ENCODE results near the gene PRKCZ. TPM values are rescaled to one million over a fixed set of nuclear protein-coding genes. Genes with fewer than 3 reads are reported as not detected.

Gene PRKCZ
- total and polyA plus RNA-seq, 9 of the 15 experiments (the other 6 are each of a cell fraction or from before 2014, with no cell fraction given), result 0.07 to 3.1 (median 1.3) TPM

- no peak overlapping the region for H2AFZ ChIP-seq (ENCODE audit: low read depth, low read length)
- H3K9me3 ChIP-seq (replicated peaks; ENCODE audit: control insufficient read depth, insufficient read depth, low read depth, low read length), result no peaks in the 10 kb centered on the region
- CTCF ChIA-PET (ENCODE audit: low intra/inter-chr PET ratio), result no interaction called here
- POLR2A ChIA-PET, result no interaction called here
- H3K4me3 ChIP-seq, result no peak overlapping the region
- FAIRE-seq, result no peak
- in situ Hi-C loops (cut with MboI), result loop anchor here (25.0 kb wide), 1 partner anchor 359 kb away; the partner anchor contains the start of genes HES5 and PANK4
- peaks cover 6 to 12% of the 10 kb centered on the region in 2 experiments; a peak in 4 of 5 replicates for H3K27me3 ChIP-seq (ENCODE audit: control insufficient read depth in 2 of 2, insufficient read depth in 2 of 2, low read length in 2 of 2)
- peak overlapping the region in 1 of 2 experiments; percentile 53; a peak in 1 of 4 replicates for H3K9ac ChIP-seq (ENCODE audit: insufficient read depth in 1 of 2, low read depth in 2 of 2, low read length in 2 of 2)
- no peaks in the 10 kb centered on the region for H3K36me3 ChIP-seq (ENCODE audit: control insufficient read depth, insufficient read depth, low read length)
- H3K4me1 ChIP-seq (replicated peaks in 1 of 2; ENCODE audit: control insufficient read depth in 2 of 2, insufficient read depth in 2 of 2, low read length in 2 of 2), result peaks cover 39 to 92% of the 10 kb centered on the region in 2 experiments
- ATAC-seq, result no peak
- no peaks in the 10 kb centered on the region; the same call in 1 of the 2 replicates for H4K20me1 ChIP-seq (replicated peaks; ENCODE audit: control insufficient read depth, insufficient read depth, low read length)
- H3K79me2 ChIP-seq (ENCODE audit: control insufficient read depth, insufficient read depth, low read length), result peaks cover 3% of the 10 kb centered on the region; the same call in 1 of the 3 replicates
- no peak for DNase-seq (ENCODE audit: extremely low read depth in 1 of 4, low spot score in 3 of 4)
- intact Hi-C loops (cut with micrococcal nuclease), result no loop called here
- BruUV-seq (replicated peaks), result no TSS peak
- no peak for TF ChIP-seq ARID1B (IDR thresholded peaks at IDR 0.05)
- no peak for TF ChIP-seq CAMTA2 (CRISPR knock-in tag; conservative IDR thresholded peaks at IDR 0.05)
- TF ChIP-seq MAFF (IDR thresholded peaks at IDR 0.05; ENCODE audit: low read length), result no peak
- peak; percentile 85 for TF ChIP-seq ATF3 (IDR thresholded peaks at IDR 0.05)
- TF ChIP-seq ATF3 (CRISPR knock-in tag; conservative IDR thresholded peaks at IDR 0.05), result no peak
- TF ChIP-seq POLR2G (IDR thresholded peaks at IDR 0.05; ENCODE audit: low read depth, low read length), result 0 out of 2 replicates have a peak, but pooled peaks have one; percentile 14
- peak; percentile 41; the same call in 1 of the 2 replicates for TF ChIP-seq CEBPG (CRISPR knock-in tag; IDR thresholded peaks at IDR 0.05)
- TF ChIP-seq CEBPG (tag; conservative IDR thresholded peaks at IDR 0.05 in 1 of 2, IDR thresholded peaks at IDR 0.05 in 1 of 2), result no peak
- TF ChIP-seq, protein P1, sequence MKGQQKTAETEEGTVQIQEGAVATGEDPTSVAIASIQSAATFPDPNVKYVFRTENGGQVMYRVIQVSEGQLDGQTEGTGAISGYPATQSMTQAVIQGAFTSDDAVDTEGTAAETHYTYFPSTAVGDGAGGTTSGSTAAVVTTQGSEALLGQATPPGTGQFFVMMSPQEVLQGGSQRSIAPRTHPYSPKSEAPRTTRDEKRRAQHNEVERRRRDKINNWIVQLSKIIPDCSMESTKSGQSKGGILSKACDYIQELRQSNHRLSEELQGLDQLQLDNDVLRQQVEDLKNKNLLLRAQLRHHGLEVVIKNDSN (CRISPR knock-in tag; IDR thresholded peaks at IDR 0.05), result peak; percentile 54; the same call in 1 of the 2 replicates
- TF ChIP-seq ZNF239 (CRISPR knock-in tag; IDR thresholded peaks at IDR 0.05), result no peak
- no peak for TF ChIP-seq SRF (CRISPR knock-in tag; IDR thresholded peaks at IDR 0.05)
- no peak for TF ChIP-seq THRAP3 (IDR thresholded peaks at IDR 0.05; ENCODE audit: borderline replicate concordance)
- no peak for TF ChIP-seq RERE (CRISPR knock-in tag; IDR thresholded peaks at IDR 0.05; ENCODE audit: borderline replicate concordance)
- TF ChIP-seq JUND (IDR thresholded peaks at IDR 0.05; ENCODE audit: borderline replicate concordance, low read depth, low read length), result 0 out of 2 replicates have a peak, but pooled peaks have one; percentile 12
- TF ChIP-seq JUND (tag; IDR thresholded peaks at IDR 0.05; ENCODE audit: borderline replicate concordance, low read depth, low read length), result no peak; the same call in 2 of the 3 replicates
- peak; percentile 65; the same call in 1 of the 2 replicates for TF ChIP-seq ATF7 (IDR thresholded peaks at IDR 0.05)
- H3K9me1 ChIP-seq (ENCODE audit: control insufficient read depth, insufficient read depth, low read length), result peaks cover 9% of the 10 kb centered on the region
- no peak overlapping the region for H3K27ac ChIP-seq (ENCODE audit: extremely low read depth, low read depth, low read length)
- H3K4me2 ChIP-seq (ENCODE audit: insufficient read depth, low read length), result no peak overlapping the region
- WGBS (ENCODE audit: insufficient coverage, low coverage, missing lambda C conversion rate), result 67% methylated on average over 18 of the region's 18 CpGs
Observed at GRCh38 chr1:2177946-2178538, 127.8 kb downstream of the PRKCZ start.
